ENCODE measurements around the gene EXOC6B.

DNA sequence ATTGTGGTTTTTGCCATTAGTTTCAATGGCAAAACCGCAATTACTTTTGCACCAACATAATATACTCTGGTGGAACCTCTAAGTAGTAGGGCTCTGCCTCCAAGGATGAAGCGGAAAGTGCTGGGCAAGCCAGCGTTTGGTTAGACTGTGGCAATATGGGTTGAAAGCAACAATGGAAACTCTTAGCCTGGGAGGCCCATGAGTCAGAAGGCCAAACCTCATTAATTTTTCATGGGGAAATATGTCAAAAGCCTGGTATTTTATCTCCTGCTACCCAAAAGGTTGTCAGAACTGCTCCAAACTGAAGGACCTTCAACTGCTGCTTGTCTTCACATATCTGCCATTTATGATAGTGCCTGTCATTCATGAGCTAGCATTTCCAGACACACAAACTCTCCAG, 499.1 kb downstream of the EXOC6B start:
- TF ChIP-seq, protein P1, sequence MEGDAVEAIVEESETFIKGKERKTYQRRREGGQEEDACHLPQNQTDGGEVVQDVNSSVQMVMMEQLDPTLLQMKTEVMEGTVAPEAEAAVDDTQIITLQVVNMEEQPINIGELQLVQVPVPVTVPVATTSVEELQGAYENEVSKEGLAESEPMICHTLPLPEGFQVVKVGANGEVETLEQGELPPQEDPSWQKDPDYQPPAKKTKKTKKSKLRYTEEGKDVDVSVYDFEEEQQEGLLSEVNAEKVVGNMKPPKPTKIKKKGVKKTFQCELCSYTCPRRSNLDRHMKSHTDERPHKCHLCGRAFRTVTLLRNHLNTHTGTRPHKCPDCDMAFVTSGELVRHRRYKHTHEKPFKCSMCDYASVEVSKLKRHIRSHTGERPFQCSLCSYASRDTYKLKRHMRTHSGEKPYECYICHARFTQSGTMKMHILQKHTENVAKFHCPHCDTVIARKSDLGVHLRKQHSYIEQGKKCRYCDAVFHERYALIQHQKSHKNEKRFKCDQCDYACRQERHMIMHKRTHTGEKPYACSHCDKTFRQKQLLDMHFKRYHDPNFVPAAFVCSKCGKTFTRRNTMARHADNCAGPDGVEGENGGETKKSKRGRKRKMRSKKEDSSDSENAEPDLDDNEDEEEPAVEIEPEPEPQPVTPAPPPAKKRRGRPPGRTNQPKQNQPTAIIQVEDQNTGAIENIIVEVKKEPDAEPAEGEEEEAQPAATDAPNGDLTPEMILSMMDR (IDR thresholded peaks at IDR 0.05): no peak
- no peak for TF ChIP-seq POLR2A (IDR thresholded peaks at IDR 0.05)

Data from body of pancreas (tissue), 4 donors.